Duodenal mucosa (tissue), 2 donors: ENCODE results near the gene FN3K.

Experiments used
- H3K27ac ChIP-seq: one replicate; pipeline ENCODE4 v1.7.0; 2013; ENCODE audit warnings: low read depth, low read length
- H3K27me3 ChIP-seq, 2 donors: one replicate each; pipeline ENCODE4 v1.7.0; 2013; ENCODE audit warnings: low read length in 2 of 2, control low read depth in 1 of 2; ENCODE audit not compliant: insufficient read depth in 2 of 2, control insufficient read depth in 1 of 2
- H3K36me3 ChIP-seq, 2 donors: one replicate each; pipeline ENCODE4 v1.7.0; 2013; ENCODE audit warnings: low read length in 2 of 2, control low read depth in 1 of 2; ENCODE audit not compliant: insufficient read depth in 2 of 2, control insufficient read depth in 1 of 2
- H3K4me1 ChIP-seq, 2 donors: one replicate each; pipeline ENCODE4 v1.7.0; 2013; ENCODE audit warnings: low read length in 2 of 2, control low read depth in 1 of 2; ENCODE audit not compliant: insufficient read depth in 2 of 2, control insufficient read depth in 1 of 2
- H3K4me3 ChIP-seq, 2 donors: one replicate each; pipeline ENCODE4 v1.7.0; 2013; ENCODE audit warnings: low read length in 2 of 2, low read depth in 1 of 2
- H3K9ac ChIP-seq, 2 donors: one replicate each; pipeline ENCODE4 v1.7.0; 2013; ENCODE audit warnings: low read length in 2 of 2, low read depth in 1 of 2
- H3K9me3 ChIP-seq, 2 donors: one replicate each; pipeline ENCODE4 v1.7.0; 2013; ENCODE audit warnings: low read length in 2 of 2, control low read depth in 1 of 2; ENCODE audit not compliant: control insufficient read depth in 1 of 2

Gene FN3K

GRCh38 chr17:82694647-82695046 lies 40.8 kb upstream of the FN3K start:
- peaks cover 0 to 9% of the 10 kb centered on the region in 2 donors for H3K36me3 ChIP-seq
- no peak overlapping the region for H3K4me3 ChIP-seq
- H3K9ac ChIP-seq, result no peak overlapping the region
- no peak overlapping the region for H3K27ac ChIP-seq
- no peaks in the 10 kb centered on the region for H3K27me3 ChIP-seq
- H3K4me1 ChIP-seq, result peaks cover 10 to 18% of the 10 kb centered on the region in 2 donors
- H3K9me3 ChIP-seq, result no peaks in the 10 kb centered on the region

- Histone ChIP-seq H3K4me1 (peaks cover 10 to 18% of the 10 kb centered on the region in 2 donors), H3K36me3 (no peaks in the 10 kb centered on the region), H3K27ac (no peak overlapping the region), H3K4me3 (no peak overlapping the region), H3K27me3 (no peaks in the 10 kb centered on the region), H3K9me3 (no peaks in the 10 kb centered on the region), H3K9ac (no peak overlapping the region)
Observed at GRCh38 chr17:82696259-82696658, 39.2 kb upstream of the FN3K start.

GRCh38 chr17:82696916-82697807 lies 38.3 kb upstream of the FN3K start:
- peaks cover 15 to 21% of the 10 kb centered on the region in 2 donors for H3K4me1 ChIP-seq
- H3K27me3 ChIP-seq, result no peaks in the 10 kb centered on the region
- H3K4me3 ChIP-seq, result peak overlapping the region; percentile 58 to 64
- no peaks in the 10 kb centered on the region for H3K9me3 ChIP-seq
- peak overlapping the region; percentile 33 to 79 for H3K9ac ChIP-seq
- H3K27ac ChIP-seq, result no peak overlapping the region
- no peaks in the 10 kb centered on the region for H3K36me3 ChIP-seq

GRCh38 chr17:82697808-82698064 lies 37.7 kb upstream of the FN3K start:
- no peaks in the 10 kb centered on the region for H3K36me3 ChIP-seq
- no peak overlapping the region for H3K27ac ChIP-seq
- H3K9ac ChIP-seq, result peak overlapping the region; percentile 33 to 79
- H3K9me3 ChIP-seq, result no peaks in the 10 kb centered on the region
- peak overlapping the region; percentile 58 to 64 for H3K4me3 ChIP-seq
- no peaks in the 10 kb centered on the region for H3K27me3 ChIP-seq
- H3K4me1 ChIP-seq, result peaks cover 20 to 27% of the 10 kb centered on the region in 2 donors

GRCh38 chr17:82698065-82698973 lies 37.1 kb upstream of the FN3K start, which contains the start of gene RAB40B:
Gene RAB40B, minus strand, starts transcription at chr17:82698698. Its CDS starts 102 bp downstream, at chr17:82698596.
- no peaks in the 10 kb centered on the region for H3K9me3 ChIP-seq
- peaks cover 26 to 33% of the 10 kb centered on the region in 2 donors for H3K4me1 ChIP-seq
- H3K27ac ChIP-seq, result peak within 1 kb of the TSS; percentile 56
- H3K36me3 ChIP-seq, result no peaks in the 10 kb centered on the region
- peak within 1 kb of the TSS; percentile 76 to 84 for H3K4me3 ChIP-seq
- peak within 1 kb of the TSS; percentile 33 to 79 for H3K9ac ChIP-seq
- no peaks in the 10 kb centered on the region for H3K27me3 ChIP-seq

- H3K4me3 ChIP-seq, result peak overlapping the region; percentile 76 to 84
- no peaks in the 10 kb centered on the region for H3K36me3 ChIP-seq
- H3K27me3 ChIP-seq, result no peaks in the 10 kb centered on the region
- H3K27ac ChIP-seq, result peak overlapping the region; percentile 10
- no peaks in the 10 kb centered on the region for H3K9me3 ChIP-seq
- peak overlapping the region in 1 of 2 donors; percentile 55 for H3K9ac ChIP-seq
- peaks cover 27 to 37% of the 10 kb centered on the region in 2 donors for H3K4me1 ChIP-seq
Observed at GRCh38 chr17:82698974-82699442, 36.4 kb upstream of the FN3K start.

- Histone ChIP-seq H3K36me3 (no peaks in the 10 kb centered on the region), H3K4me1 (peaks cover 29 to 41% of the 10 kb centered on the region in 2 donors), H3K4me3 (peak overlapping the region; percentile 76 to 84), H3K9me3 (no peaks in the 10 kb centered on the region), H3K9ac (no peak overlapping the region), H3K27ac (no peak overlapping the region), H3K27me3 (no peaks in the 10 kb centered on the region)
Observed at GRCh38 chr17:82699551-82699950, 35.9 kb upstream of the FN3K start.

- Histone ChIP-seq H3K9me3 (no peaks in the 10 kb centered on the region), H3K27me3 (no peaks in the 10 kb centered on the region), H3K4me3 (peak overlapping the region; percentile 16 to 44), H3K27ac (peak overlapping the region; percentile 50), H3K4me1 (peaks cover 29 to 43% of the 10 kb centered on the region in 2 donors), H3K9ac (peak overlapping the region; percentile 25 to 57), H3K36me3 (no peaks in the 10 kb centered on the region)
Observed at GRCh38 chr17:82702231-82702927, 33.0 kb upstream of the FN3K start.

GRCh38 chr17:82703036-82703745 lies 32.2 kb upstream of the FN3K start:
- no peaks in the 10 kb centered on the region for H3K9me3 ChIP-seq
- no peaks in the 10 kb centered on the region for H3K36me3 ChIP-seq
- H3K27ac ChIP-seq, result peak overlapping the region; percentile 25
- H3K9ac ChIP-seq, result peak overlapping the region; percentile 25 to 57
- H3K27me3 ChIP-seq, result no peaks in the 10 kb centered on the region
- peak overlapping the region; percentile 16 to 44 for H3K4me3 ChIP-seq
- peaks cover 32 to 40% of the 10 kb centered on the region in 2 donors for H3K4me1 ChIP-seq
